Breast epithelium (tissue), 4 donors: Measurements from ENCODE around the gene TRIM66. TPM values are rescaled to one million over a fixed set of nuclear protein-coding genes. Genes with fewer than 3 reads are reported as not detected.

ENCODE experiments used
- DNase-seq, 2 donors: peaks; one replicate each; pipeline ENCODE4 v3.0.0-alpha.2; 2019; ENCODE audit warnings: low spot score in 2 of 2
- H3K27ac ChIP-seq, 2 donors: fragments of 200-600 bp; sonication (generic) in 1 of 2; one replicate each; pipeline ENCODE4 v1.5.1; 2016 to 2019; ENCODE audit warnings: mild to moderate bottlenecking in 1 of 2
- H3K27me3 ChIP-seq, 2 donors: fragments of 200-600 bp; sonication (generic) in 1 of 2; one replicate each; pipeline versions ENCODE4 v1.5.1 to v1.6.0; 2017 to 2019; ENCODE audit warnings: control low read depth in 1 of 2, mild to moderate bottlenecking in 1 of 2
- H3K36me3 ChIP-seq: fragments of 200-600 bp; one replicate; pipeline ENCODE4 v1.5.1; 2019
- H3K4me1 ChIP-seq, 2 donors: fragments of 200-600 bp; sonication (generic); one replicate each; pipeline ENCODE4 v1.5.1; 2016 to 2019; ENCODE audit warnings: control low read depth in 1 of 2
- H3K4me3 ChIP-seq, 3 donors: fragments of 200-600 bp; sonication (generic); 1 replicate in 2 of 3; 2 replicates in 1 of 3; pipeline ENCODE4 v1.5.1; 2016 to 2019; ENCODE audit warnings: mild to moderate bottlenecking in 3 of 3, moderate library complexity in 2 of 3
- H3K9me3 ChIP-seq, 2 donors: fragments of 200-600 bp; sonication (generic) in 1 of 2; one replicate each; pipeline ENCODE4 v1.5.1; 2016 to 2019; ENCODE audit warnings: control low read depth in 1 of 2
- CTCF ChIP-seq, 3 donors: fragments of 450-650 bp; IDR thresholded peaks; one replicate each; pipeline ENCODE4 v1.5.1; 2016 to 2017; ENCODE audit warnings: antibody characterized with exemption in 3 of 3, mild to moderate bottlenecking in 3 of 3, moderate library complexity in 3 of 3
- POLR2A ChIP-seq: fragments of 450-650 bp; IDR thresholded peaks from one replicate; pipeline ENCODE4 v1.6.1; 2016; ENCODE audit warnings: antibody characterized with exemption, mild to moderate bottlenecking, moderate library complexity
- POLR2AphosphoS5 ChIP-seq, 3 donors: sonication (generic); formaldehyde crosslinking; IDR thresholded peaks; one replicate each; pipeline ENCODE4 v1.6.1; 2017; ENCODE audit warnings: antibody characterized with exemption in 3 of 3
- intact Hi-C: fragments of 100-400 bp; cut with DNase I; formaldehyde crosslinking; loops from one replicate; pipeline ENCODE4 v1.15.1; 2023; ENCODE audit warnings: low total_unique reads
- total RNA-seq, 3 donors: library from RNA; depleted of rRNA; stranded (reverse); fragments of >200 nt; gene quantifications; one replicate each; pipeline ENCODE4 v1.1.0, GENCODE V29; 2016

TRIM66 gene
- total RNA-seq, 3 donors from 2014 or later: 6.6 to 12.7 (median 11.5) TPM

- H3K4me1 ChIP-seq: no peaks in the 10 kb centered on the region
Observed at GRCh38 chr11:8640267-8640906, 42.1 kb downstream of the TRIM66 start.

DNA sequence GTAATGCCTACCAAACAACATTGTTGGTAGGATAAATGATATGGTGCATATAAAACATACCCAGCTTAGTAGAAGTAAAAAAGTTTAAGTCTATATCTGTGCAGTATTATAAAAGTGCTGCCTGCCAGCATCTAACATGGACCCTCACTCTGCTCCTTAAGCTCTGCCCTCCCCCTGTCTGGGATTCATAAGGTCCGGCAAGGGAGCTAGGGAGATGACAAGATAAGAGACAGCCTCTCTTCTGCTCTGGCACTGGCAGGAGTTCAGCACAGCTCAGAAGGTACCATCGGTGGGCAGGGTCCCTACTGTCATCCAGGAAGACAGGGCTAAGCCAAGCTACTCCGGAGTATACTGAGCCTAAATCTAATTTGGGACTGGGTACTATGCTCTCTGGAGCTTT lies 42.8 kb downstream of the TRIM66 start:
- no peak for DNase-seq
- Histone ChIP-seq H3K27ac (no peak overlapping the region), H3K27me3 (no peaks in the 10 kb centered on the region), H3K4me1 (no peaks in the 10 kb centered on the region), H3K9me3 (peaks cover 0 to 11% of the 10 kb centered on the region in 2 donors), H3K4me3 (no peak overlapping the region), H3K36me3 (no peaks in the 10 kb centered on the region)
- TF ChIP-seq CTCF (IDR thresholded peaks at IDR 0.05) (no peak), POLR2AphosphoS5 (IDR thresholded peaks at IDR 0.05) (no peak), POLR2A (no peak)
- intact Hi-C loops: no loop called here

More at GRCh38 chr11:8640267-8640906, 42.1 kb downstream of the TRIM66 start:
- no peak for TF ChIP-seq POLR2AphosphoS5 (IDR thresholded peaks at IDR 0.05)
- Histone ChIP-seq H3K9me3 (peaks cover 0 to 11% of the 10 kb centered on the region in 2 donors), H3K27ac (no peak overlapping the region), H3K36me3 (no peaks in the 10 kb centered on the region), H3K4me3 (no peak overlapping the region), H3K27me3 (no peaks in the 10 kb centered on the region)
- no peak for DNase-seq
- intact Hi-C loops: no loop called here

DNA sequence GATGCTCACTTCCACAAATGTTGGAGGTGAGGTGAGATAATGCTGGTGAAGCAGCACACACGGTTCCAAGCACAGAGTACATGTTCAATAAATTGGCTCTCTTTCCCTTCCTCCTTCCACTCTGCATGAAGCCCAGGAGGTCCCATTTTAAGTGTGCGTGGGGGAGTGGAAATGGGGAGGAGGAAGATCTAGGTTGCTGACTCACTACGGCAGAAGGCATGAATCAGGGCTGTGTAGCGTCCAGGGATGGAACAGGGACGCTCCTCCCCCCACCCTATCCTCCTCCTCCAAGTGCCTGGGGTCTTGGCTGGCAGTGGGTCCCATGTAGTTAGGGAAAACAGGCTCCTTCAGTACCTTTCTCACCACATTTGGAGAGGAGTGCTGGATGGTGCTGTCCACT lies 44.2 kb downstream of the TRIM66 start:
- no peak overlapping the region for H3K27ac ChIP-seq
- H3K36me3 ChIP-seq: no peaks in the 10 kb centered on the region
- H3K27me3 ChIP-seq: no peaks in the 10 kb centered on the region
- no peak overlapping the region for H3K4me3 ChIP-seq
- DNase-seq: no peak
- H3K4me1 ChIP-seq: no peaks in the 10 kb centered on the region
- no peak for TF ChIP-seq CTCF (IDR thresholded peaks at IDR 0.05)
- TF ChIP-seq POLR2AphosphoS5 (IDR thresholded peaks at IDR 0.05): no peak
- no peak for TF ChIP-seq POLR2A
- intact Hi-C loops: no loop called here
- H3K9me3 ChIP-seq: peaks cover 0 to 11% of the 10 kb centered on the region in 2 donors

DNA sequence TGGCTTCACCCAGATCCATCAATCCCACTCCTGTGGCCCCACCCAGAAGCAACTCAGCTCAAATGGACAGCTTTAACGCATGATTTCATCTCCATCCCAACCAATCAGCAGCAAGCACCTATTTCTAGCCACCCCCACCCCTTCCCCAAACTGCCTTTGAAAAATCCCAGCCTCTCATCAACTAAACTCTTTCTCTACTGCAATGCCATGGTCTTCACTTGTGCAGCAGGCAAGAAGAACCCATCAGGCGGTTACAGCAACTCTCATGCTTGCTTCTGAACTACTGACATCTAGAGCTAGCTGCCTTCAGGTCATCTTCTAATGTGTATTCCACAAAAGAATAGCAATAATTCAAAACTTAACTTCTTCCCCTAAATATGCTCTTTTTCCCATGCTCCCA lies 46.3 kb downstream of the TRIM66 start:
- TF ChIP-seq CTCF (IDR thresholded peaks at IDR 0.05) (no peak), POLR2AphosphoS5 (IDR thresholded peaks at IDR 0.05) (no peak), POLR2A (no peak)
- H3K36me3 ChIP-seq: no peaks in the 10 kb centered on the region
- H3K4me3 ChIP-seq: no peak overlapping the region
- H3K27ac ChIP-seq: no peak overlapping the region
- H3K4me1 ChIP-seq: no peaks in the 10 kb centered on the region
- intact Hi-C loops: no loop called here
- H3K9me3 ChIP-seq: peaks cover 0 to 11% of the 10 kb centered on the region in 2 donors
- no peak for DNase-seq
- no peaks in the 10 kb centered on the region for H3K27me3 ChIP-seq

GRCh38 chr11:8634498-8634897 lies 48.0 kb downstream of the TRIM66 start:
- TF ChIP-seq POLR2AphosphoS5 (IDR thresholded peaks at IDR 0.05) (no peak), CTCF (IDR thresholded peaks at IDR 0.05) (no peak), POLR2A (no peak)
- intact Hi-C loops: no loop called here
- Histone ChIP-seq H3K27me3 (no peaks in the 10 kb centered on the region), H3K4me3 (no peak overlapping the region), H3K27ac (no peak overlapping the region), H3K9me3 (peaks cover 0 to 11% of the 10 kb centered on the region in 2 donors), H3K36me3 (no peaks in the 10 kb centered on the region), H3K4me1 (no peaks in the 10 kb centered on the region)
- no peak for DNase-seq
